NCI-H128 (cell line): ENCODE data around the gene SLC35F1.

ENCODE experiments used
- DNase-seq: peaks from one replicate; lab custom pipeline; 2025; ENCODE audit not compliant: unreplicated experiment; lab: John Stamatoyannopoulos, UW

SLC35F1 gene

DNA sequence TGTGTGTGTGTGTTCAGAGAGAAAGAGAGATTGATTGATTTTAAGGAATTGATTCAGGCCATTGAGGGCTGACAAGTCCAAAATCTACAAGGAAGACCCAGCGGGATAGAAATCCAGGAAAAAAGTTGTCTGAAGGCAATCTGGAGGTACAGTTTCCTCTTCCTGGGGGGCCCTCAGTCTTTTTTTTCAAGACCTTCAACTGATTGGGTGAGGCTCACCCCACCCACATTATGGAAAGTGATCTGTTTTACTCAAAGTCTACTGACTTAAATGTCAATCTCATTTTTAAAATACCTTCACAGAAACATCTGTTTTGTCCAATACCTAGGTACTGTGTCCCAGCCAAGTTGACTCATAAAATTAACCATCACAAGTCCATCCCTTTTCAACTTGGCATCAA is 398.0 kb downstream of the SLC35F1 start:
- no peak for DNase-seq

DNA sequence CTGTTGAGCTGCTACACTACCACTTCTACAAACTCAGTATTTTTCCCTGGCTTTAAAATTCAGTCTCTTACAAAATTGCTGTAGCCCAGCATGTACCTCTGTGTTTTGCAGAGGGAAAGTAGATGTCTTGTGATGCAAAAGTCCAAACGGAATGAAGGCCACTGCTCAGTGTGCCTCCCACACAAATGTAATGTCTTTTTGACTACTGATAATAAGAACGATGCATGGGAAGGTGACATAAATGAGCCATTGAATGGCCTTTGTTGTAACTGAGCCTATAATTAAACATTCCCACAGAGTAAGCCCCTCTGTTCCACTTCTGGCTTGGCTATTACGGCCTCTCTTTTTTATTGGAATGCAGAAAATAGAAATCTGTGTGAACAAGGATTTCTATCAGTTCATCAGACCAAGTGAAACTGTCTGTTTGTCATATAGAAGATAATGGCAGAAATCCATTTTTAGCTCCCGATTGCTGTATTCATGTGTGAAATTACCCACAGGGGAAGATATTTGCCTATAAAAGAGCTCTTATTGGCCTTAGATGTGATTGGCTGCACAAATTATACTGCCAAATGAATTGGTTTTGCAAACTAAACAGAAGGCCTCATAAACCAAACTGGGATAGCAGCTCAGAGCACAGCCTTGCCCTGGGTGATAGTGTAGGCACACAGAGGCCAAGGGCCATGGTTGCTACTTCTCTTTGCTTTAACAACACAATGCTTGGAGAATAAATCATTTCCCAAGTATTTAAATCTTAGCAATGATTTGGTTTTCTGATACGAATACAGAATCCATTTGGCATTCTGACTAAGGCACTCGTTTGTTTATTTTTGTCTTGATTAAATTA is 399.6 kb downstream of the SLC35F1 start:
- DNase-seq = no peak

- no peak for DNase-seq
These were observed 400.5 kb downstream of the SLC35F1 start for GRCh38 chr6:118307581-118307980.

DNA sequence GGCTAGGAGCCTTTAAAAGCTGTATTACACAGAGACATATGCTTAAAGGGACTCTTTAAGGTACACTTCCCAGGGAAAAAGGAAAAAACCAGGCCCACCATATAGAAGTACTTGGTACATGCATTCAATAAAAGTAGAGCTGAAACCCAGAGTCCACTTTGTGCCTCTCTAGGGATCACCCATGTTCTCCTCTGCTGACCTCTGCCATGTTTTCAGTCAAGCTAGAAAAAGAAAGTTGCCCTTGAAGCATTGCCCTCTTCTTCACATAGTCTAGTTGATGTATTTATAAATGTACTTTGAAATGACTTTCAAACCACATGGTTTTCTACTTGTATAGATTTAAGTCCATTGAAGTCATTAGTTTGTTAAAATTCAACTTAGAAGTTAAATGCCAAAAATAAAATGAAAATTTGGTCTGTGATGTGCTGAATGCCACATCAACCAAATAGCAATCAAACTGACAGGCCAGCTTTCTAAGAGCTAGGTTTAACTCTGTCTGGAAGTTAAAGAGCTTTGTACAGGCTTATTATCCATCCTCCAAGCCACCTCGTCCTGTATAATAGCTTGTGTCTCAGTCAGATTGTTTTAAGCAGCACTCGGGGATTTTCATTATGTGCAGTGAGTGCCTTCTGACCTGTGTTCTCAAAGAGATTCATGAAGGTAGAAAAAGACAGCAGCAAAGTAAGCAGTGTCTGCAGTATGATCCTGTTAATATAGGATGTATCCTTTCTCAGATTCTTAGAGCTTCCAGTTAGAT is 402.5 kb downstream of the SLC35F1 start:
- no peak for DNase-seq

DNA sequence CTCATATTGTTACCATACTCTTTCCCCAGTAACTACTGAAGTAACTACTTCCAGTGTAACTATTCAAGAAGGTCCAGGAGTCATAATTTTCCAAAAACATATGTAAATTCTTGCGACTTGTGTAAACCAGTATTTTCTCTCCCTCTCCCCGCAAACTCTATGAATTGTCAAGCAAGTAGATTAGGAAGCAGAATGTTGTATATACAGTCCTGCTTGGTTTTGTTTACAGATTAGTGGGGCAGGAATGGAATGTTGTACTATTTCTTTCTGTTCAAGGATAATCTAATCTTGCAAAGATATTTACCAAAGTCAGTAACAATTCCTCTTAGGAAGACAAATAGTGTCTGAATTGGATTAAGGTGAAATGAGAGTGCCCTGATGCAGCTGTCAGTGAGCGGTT is 406.1 kb downstream of the SLC35F1 start:
- no peak for DNase-seq

DNA sequence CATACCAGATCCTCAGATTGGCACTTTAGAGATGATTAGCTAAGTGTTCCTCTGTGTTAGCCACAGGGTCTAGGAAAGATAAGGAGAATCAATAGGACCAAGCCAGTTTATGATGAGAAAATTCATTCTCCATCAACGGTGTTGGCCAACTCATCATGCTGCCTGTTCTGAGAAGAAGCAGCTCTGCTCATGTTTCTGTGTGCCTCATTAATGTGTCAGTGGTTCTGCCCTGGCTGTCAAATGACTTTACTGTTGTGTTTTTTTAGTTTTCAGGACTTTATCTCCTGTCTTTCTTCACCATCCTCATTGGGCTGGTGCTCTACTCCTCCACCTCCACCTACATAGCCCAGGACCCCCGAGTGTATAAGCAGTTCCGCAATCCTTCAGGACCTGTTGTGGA is 406.7 kb downstream of the SLC35F1 start:
- DNase-seq = no peak

- DNase-seq = no peak
These were observed 409.8 kb downstream of the SLC35F1 start for GRCh38 chr6:118316796-118317384.

DNA sequence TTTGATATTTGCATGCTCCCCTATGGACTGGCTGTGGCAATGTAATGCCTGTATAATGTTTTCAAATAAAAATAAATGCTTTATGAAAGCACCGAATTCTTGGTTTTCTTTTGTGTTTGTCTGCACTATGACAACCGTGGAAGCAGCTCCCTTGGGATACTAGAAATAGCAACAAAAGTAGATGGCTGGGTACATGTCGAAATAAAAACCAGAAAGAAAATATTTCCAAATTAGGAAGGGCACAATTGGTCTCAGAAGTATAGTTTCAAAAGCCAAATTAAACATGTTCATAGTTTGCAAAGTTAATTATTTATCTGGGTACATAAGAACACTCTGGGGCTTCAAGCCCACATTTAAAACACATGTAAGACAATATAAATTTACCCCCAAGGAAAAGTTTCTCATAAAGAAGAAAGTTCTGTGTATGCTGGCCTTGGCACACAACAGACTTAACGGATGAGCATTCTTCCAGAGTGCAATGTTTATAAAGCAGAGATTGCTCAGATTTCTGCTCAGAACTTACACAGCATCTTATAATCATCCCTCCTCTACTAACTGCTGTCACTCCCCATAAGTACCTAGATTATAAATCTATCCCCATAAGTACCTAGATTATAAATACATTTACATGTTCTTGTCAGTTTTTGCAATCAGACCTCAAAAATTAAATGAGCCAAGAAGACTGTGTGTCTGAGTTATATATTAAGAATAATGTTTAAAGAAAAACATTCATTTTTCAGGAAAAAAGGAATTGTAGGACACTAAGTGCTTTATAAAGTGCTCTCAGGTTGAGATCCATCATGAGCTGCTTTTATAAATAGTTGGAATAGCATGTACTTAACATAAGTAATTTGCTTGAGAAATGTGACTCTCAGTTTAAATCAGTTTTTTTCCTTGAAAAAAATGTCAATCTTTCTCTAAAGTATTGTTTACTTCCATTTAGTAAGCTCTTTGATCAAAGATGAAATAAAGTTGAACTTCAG is 410.8 kb downstream of the SLC35F1 start:
- no peak for DNase-seq

- no peak for DNase-seq
These were observed 411.6 kb downstream of the SLC35F1 start for GRCh38 chr6:118318648-118319047.

- DNase-seq = no peak
These were observed 412.4 kb downstream of the SLC35F1 start for GRCh38 chr6:118319416-118319815.

GRCh38 chr6:118319894-118320649 is 413.0 kb downstream of the SLC35F1 start:
- no peak for DNase-seq

GRCh38 chr6:118320652-118321051 is 413.6 kb downstream of the SLC35F1 start:
- no peak for DNase-seq

DNA sequence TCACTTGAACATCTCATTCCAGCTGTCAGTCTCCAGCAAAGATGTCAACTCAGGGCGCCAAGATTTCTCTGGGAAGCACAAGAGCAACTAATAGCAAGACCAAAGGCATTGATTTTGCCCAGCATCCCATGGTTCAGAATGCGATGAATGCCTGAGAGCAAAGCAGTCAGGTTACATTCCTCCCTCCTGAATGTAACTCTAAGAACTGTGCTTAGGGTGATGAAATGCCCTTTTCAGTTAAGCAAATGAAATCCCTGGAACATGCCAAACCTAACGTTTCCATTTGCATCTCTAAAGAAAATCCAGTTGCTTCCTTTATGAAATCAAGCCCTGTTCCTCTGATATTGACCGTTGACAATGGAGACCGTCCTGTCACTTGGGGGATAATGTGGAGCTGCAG is 417.1 kb downstream of the SLC35F1 start:
- no peak for DNase-seq

- DNase-seq = no peak
These were observed 418.3 kb downstream of the SLC35F1 start for GRCh38 chr6:118325220-118325860.

DNA sequence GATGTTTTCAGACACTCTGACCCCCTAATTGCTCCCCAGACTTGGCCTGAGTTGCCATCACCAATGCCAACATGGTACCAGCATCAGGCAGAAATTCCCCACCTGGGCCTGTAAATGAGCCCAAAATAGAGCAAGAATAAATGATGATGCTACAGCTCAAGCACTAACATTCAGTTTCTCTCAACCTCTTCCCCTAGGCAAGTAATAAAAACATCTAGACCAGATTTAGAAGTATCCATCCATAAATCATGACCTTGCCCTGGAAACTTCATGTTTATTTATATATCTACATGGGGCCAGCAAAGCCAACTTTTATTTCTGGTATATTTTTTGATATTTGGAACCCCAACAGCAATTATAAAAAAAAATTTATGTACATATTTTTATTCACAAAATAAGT is 419.6 kb downstream of the SLC35F1 start:
- DNase-seq = no peak

- DNase-seq = no peak
These were observed 420.2 kb downstream of the SLC35F1 start for GRCh38 chr6:118327237-118327636.

- DNase-seq = no peak
These were observed 426.7 kb downstream of the SLC35F1 start for GRCh38 chr6:118333772-118334171.

- no peak for DNase-seq
These were observed 427.6 kb downstream of the SLC35F1 start for GRCh38 chr6:118334634-118335033.

GRCh38 chr6:118335325-118335816 is 428.3 kb downstream of the SLC35F1 start:
- peak; percentile 13 for DNase-seq
